Astrocyte (in vitro differentiated cells and primary cell): ENCODE data around the gene MEAK7. TPM values are rescaled to one million over a fixed set of nuclear protein-coding genes. Genes with fewer than 3 reads are reported as not detected.

ENCODE experiments used
- DNase-seq: peaks from one replicate; pipeline ENCODE4 v3.0.0-alpha.2; 2010; ENCODE audit warnings: low read depth
- FAIRE-seq: peaks from 2 replicates; lab custom pipeline; 2011; peaks lifted over from hg19 to GRCh38; lab: Jason Lieb, UNC
- H2AFZ ChIP-seq: 2 replicates; pipeline ENCODE4 v1.6.0; 2012; ENCODE audit warnings: low read depth, low read length, inconsistent platforms
- H3K27ac ChIP-seq: 2 replicates; pipeline ENCODE4 v1.5.1; 2011; ENCODE audit warnings: low read depth, low read length, inconsistent platforms
- H3K27me3 ChIP-seq: 2 replicates; pipeline ENCODE4 v1.6.0; 2011; ENCODE audit warnings: low read length, inconsistent platforms; ENCODE audit not compliant: insufficient read depth
- H3K36me3 ChIP-seq: 2 replicates; pipeline ENCODE4 v1.5.1; 2011; ENCODE audit warnings: low read length, inconsistent platforms; ENCODE audit not compliant: insufficient read depth
- H3K4me1 ChIP-seq: 2 replicates; pipeline ENCODE4 v1.5.1; 2011; ENCODE audit warnings: low read length, inconsistent platforms; ENCODE audit not compliant: insufficient read depth
- H3K4me2 ChIP-seq: 2 replicates; pipeline ENCODE4 v1.6.0; 2012; ENCODE audit warnings: low read length, inconsistent platforms
- H3K4me3 ChIP-seq: 2 replicates; pipeline ENCODE4 v1.5.1; 2011; ENCODE audit warnings: low read depth, mild to moderate bottlenecking, low read length, inconsistent platforms; ENCODE audit not compliant: insufficient read depth
- H3K79me2 ChIP-seq: 2 replicates; pipeline ENCODE4 v1.6.0; 2012; ENCODE audit warnings: mild to moderate bottlenecking, low read length, inconsistent platforms; ENCODE audit not compliant: insufficient read depth
- H3K9ac ChIP-seq: 2 replicates; pipeline ENCODE4 v1.6.0; 2012; ENCODE audit warnings: mild to moderate bottlenecking, low read length, inconsistent platforms
- H3K9me3 ChIP-seq: 2 replicates; pipeline ENCODE4 v1.5.1; 2012; ENCODE audit warnings: low read depth, mild to moderate bottlenecking, low read length, inconsistent platforms; ENCODE audit not compliant: insufficient read depth
- H4K20me1 ChIP-seq: 2 replicates; pipeline ENCODE4 v1.6.0; 2012; ENCODE audit warnings: low read length, inconsistent platforms; ENCODE audit not compliant: insufficient read depth
- H3K27ac Mint-ChIP-seq: one replicate; pipeline ENCODE4 v1.8.0; 2021; ENCODE audit warnings: mild to moderate bottlenecking, mixed read lengths; ENCODE audit not compliant: unreplicated experiment
- H3K27me3 Mint-ChIP-seq: one replicate; pipeline ENCODE4 v1.8.0; 2021; ENCODE audit warnings: low read depth, mixed read lengths; ENCODE audit not compliant: unreplicated experiment
- H3K36me3 Mint-ChIP-seq: one replicate; pipeline ENCODE4 v1.8.0; 2021; ENCODE audit warnings: low read depth, mixed read lengths; ENCODE audit not compliant: unreplicated experiment
- H3K4me1 Mint-ChIP-seq: one replicate; pipeline ENCODE4 v1.8.0; 2021; ENCODE audit warnings: low read depth, mixed read lengths; ENCODE audit not compliant: unreplicated experiment
- H3K4me3 Mint-ChIP-seq: one replicate; pipeline ENCODE4 v1.8.0; 2021; ENCODE audit warnings: mild to moderate bottlenecking, moderate library complexity, mixed read lengths; ENCODE audit not compliant: unreplicated experiment
- H3K9me3 Mint-ChIP-seq: one replicate; pipeline ENCODE4 v1.8.0; 2021; ENCODE audit warnings: mild to moderate bottlenecking, mixed read lengths; ENCODE audit not compliant: unreplicated experiment
- EZH2 ChIP-seq: IDR thresholded peaks from 2 replicates; pipeline ENCODE4 v1.6.1; 2012; ENCODE audit warnings: mild to moderate bottlenecking, low read length, inconsistent platforms; ENCODE audit not compliant: insufficient read depth
- total RNA-seq: library from RNA; stranded (reverse); gene quantifications from 2 replicates; pipeline ENCODE4 v1.2.1, GENCODE V29; 2021
- TF ChIP-seq, protein P1 (sequence below): IDR thresholded peaks from 2 replicates; pipeline ENCODE4 v1.5.1; 2011; ENCODE audit warnings: low read depth, mild to moderate bottlenecking, inconsistent platforms, low read length, moderate library complexity; ENCODE audit not compliant: insufficient read depth

MEAK7 gene
- total RNA-seq, 1 donor from 2014 or later, result 41.3 TPM

DNA sequence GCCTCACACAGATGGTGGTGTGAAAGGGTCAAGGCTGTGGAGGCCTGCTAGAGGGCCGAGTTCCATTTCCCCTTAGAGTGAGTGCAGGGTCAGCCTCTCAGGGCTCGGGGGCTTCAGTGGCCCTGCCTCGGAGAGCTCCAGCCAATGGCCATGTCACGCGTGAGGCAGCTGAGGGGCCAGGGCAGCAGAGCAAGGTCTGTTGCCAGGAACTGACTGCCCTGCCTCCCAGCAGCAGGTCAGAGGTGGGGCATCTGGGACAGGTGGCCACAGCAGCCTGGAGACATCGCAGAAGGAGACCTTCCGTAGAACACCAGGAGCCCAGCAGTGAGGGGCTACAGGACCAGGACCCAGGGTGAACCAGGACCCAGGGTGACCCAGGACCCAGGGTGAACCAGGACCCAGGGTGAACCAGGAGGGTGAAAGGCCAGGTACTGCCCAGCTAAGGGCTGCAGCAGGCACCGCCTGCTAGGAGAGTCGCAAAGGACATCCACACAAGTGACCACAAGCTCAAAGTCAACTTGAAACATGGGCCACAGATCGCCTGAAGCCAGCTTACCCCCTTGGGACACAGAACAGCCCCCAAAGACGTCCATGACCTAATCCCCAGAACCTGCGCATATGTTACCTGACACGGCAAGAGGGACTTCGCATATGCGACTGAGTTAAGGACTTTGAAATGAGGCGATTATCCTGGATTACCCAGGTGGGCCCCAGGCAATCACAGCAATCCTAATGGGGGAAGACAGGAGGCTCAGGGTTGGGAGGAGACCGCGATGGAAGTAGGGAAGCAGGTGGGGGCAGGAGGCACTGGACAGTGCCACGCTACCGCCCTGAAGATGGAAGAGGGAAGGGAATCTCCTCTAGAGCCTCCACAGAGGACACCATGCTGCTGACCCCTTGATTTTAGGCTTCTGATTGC is 4.8 kb upstream of the MEAK7 start:
- Histone ChIP-seq H3K4me1 (peaks cover 32% of the 10 kb centered on the region), H3K36me3 (no peaks in the 10 kb centered on the region), H3K9me3 (no peaks in the 10 kb centered on the region), H3K27ac (no peak overlapping the region), H4K20me1 (no peaks in the 10 kb centered on the region), H3K9ac (no peak overlapping the region), H2AFZ (no peak overlapping the region), H3K79me2 (no peaks in the 10 kb centered on the region), H3K27me3 (no peaks in the 10 kb centered on the region), H3K4me2 (no peak overlapping the region), H3K4me3 (no peak overlapping the region)
- Mint-ChIP-seq H3K27me3 (no peaks in the 10 kb centered on the region), H3K4me1 (peaks cover 14% of the 10 kb centered on the region), H3K27ac (no peak overlapping the region), H3K36me3 (no peaks in the 10 kb centered on the region), H3K4me3 (no peak overlapping the region), H3K9me3 (no peaks in the 10 kb centered on the region)
- no peak for DNase-seq
- FAIRE-seq, result no peak
- no peak for TF ChIP-seq EZH2
- TF ChIP-seq, protein P1, sequence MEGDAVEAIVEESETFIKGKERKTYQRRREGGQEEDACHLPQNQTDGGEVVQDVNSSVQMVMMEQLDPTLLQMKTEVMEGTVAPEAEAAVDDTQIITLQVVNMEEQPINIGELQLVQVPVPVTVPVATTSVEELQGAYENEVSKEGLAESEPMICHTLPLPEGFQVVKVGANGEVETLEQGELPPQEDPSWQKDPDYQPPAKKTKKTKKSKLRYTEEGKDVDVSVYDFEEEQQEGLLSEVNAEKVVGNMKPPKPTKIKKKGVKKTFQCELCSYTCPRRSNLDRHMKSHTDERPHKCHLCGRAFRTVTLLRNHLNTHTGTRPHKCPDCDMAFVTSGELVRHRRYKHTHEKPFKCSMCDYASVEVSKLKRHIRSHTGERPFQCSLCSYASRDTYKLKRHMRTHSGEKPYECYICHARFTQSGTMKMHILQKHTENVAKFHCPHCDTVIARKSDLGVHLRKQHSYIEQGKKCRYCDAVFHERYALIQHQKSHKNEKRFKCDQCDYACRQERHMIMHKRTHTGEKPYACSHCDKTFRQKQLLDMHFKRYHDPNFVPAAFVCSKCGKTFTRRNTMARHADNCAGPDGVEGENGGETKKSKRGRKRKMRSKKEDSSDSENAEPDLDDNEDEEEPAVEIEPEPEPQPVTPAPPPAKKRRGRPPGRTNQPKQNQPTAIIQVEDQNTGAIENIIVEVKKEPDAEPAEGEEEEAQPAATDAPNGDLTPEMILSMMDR, result no peak

DNA sequence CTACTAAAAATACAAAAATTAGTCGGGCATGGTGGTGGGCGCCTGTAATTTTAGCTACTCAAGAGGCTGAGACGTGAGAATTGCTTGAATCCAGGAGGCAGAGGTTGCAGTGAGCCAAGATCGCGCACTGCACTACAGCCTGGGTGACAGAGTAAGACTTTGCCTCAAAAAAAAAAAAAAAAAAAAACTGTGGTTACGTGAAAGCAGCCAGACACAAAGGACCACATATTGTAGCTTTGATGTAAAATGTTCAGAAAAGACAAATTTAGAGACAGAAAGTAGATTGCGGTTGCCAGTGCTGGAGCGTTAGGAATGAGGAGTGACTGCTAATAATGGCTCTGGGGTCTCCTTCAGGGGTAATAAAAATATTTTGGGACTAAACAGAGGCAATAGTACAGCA is 4.0 kb upstream of the MEAK7 start:
- H3K9me3 Mint-ChIP-seq, result no peaks in the 10 kb centered on the region
- no peak overlapping the region for H3K27ac Mint-ChIP-seq
- Histone ChIP-seq H3K36me3 (no peaks in the 10 kb centered on the region), H3K9ac (no peak overlapping the region), H3K27me3 (no peaks in the 10 kb centered on the region), H3K4me1 (peaks cover 34% of the 10 kb centered on the region), H3K9me3 (no peaks in the 10 kb centered on the region), H3K79me2 (peaks cover 6% of the 10 kb centered on the region), H3K4me2 (no peak overlapping the region), H2AFZ (no peak overlapping the region), H3K4me3 (no peak overlapping the region), H3K27ac (no peak overlapping the region), H4K20me1 (no peaks in the 10 kb centered on the region)
- TF ChIP-seq EZH2, result no peak
- TF ChIP-seq, protein P1, result no peak
- DNase-seq (no peak), FAIRE-seq (no peak)
- H3K4me3 Mint-ChIP-seq, result no peak overlapping the region
- H3K4me1 Mint-ChIP-seq, result peaks cover 15% of the 10 kb centered on the region
- no peaks in the 10 kb centered on the region for H3K27me3 Mint-ChIP-seq
- no peaks in the 10 kb centered on the region for H3K36me3 Mint-ChIP-seq
